Activated naive CD8-positive, alpha-beta T cell treated with anti-CD3 and anti-CD28 coated beads for 36 hours (primary cell): ENCODE data around the gene NPLOC4. TPM values are rescaled to one million over a fixed set of nuclear protein-coding genes. Genes with fewer than 3 reads are reported as not detected.

Experiments used
- DNase-seq: peaks from one replicate; pipeline ENCODE4 v3.0.0; 2021
- H3K27ac Mint-ChIP-seq: one replicate; pipeline ENCODE4 v1.8.0; 2022; ENCODE audit warnings: mild to moderate bottlenecking, moderate library complexity, mixed read lengths
- H3K27me3 Mint-ChIP-seq: one replicate; pipeline ENCODE4 v1.8.0; 2022; ENCODE audit warnings: mild to moderate bottlenecking, mixed read lengths
- H3K36me3 Mint-ChIP-seq: one replicate; pipeline ENCODE4 v1.8.0; 2021; ENCODE audit warnings: mild to moderate bottlenecking, mixed read lengths
- H3K4me1 Mint-ChIP-seq: one replicate; pipeline ENCODE4 v1.8.0; 2021; ENCODE audit warnings: mixed read lengths
- H3K4me3 Mint-ChIP-seq: one replicate; pipeline ENCODE4 v1.8.0; 2022; ENCODE audit warnings: mild to moderate bottlenecking, moderate library complexity, mixed read lengths
- H3K9me3 Mint-ChIP-seq: one replicate; pipeline ENCODE4 v1.8.0; 2022; ENCODE audit warnings: mixed read lengths
- total RNA-seq, 2 experiments: library from RNA; stranded (reverse); gene quantifications; one replicate each; pipeline ENCODE4 v1.2.3, GENCODE V29; 2021

Gene NPLOC4
- total RNA-seq, 2 experiments from 2014 or later = 103 TPM

DNA sequence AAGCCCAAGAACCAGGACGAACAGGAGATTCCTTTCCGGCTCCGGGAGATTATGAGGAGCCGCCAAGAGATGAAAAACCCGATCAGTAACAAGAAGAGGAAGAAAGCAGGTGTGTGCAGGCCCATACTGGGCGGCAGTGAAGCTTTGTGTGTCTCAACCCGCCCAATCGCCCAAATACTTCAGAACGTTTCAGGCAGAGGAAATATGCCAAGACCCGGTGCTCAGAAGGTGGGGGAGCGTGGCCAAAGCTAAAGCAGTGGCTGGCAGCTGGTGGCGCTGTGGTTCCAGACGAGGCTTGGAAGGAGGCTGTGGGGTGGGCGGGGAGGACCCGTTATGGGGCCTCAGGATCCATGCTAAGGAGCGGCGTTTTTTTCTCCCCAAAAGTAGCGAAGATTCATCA is 30.8 kb upstream of the NPLOC4 start:
- no peaks in the 10 kb centered on the region for H3K9me3 Mint-ChIP-seq
- H3K27ac Mint-ChIP-seq = peak overlapping the region; percentile 99
- H3K27me3 Mint-ChIP-seq = no peaks in the 10 kb centered on the region
- DNase-seq = no peak
- H3K36me3 Mint-ChIP-seq = peaks cover 59% of the 10 kb centered on the region
- peak overlapping the region; percentile 98 for H3K4me3 Mint-ChIP-seq
- peaks cover 33% of the 10 kb centered on the region for H3K4me1 Mint-ChIP-seq

DNA sequence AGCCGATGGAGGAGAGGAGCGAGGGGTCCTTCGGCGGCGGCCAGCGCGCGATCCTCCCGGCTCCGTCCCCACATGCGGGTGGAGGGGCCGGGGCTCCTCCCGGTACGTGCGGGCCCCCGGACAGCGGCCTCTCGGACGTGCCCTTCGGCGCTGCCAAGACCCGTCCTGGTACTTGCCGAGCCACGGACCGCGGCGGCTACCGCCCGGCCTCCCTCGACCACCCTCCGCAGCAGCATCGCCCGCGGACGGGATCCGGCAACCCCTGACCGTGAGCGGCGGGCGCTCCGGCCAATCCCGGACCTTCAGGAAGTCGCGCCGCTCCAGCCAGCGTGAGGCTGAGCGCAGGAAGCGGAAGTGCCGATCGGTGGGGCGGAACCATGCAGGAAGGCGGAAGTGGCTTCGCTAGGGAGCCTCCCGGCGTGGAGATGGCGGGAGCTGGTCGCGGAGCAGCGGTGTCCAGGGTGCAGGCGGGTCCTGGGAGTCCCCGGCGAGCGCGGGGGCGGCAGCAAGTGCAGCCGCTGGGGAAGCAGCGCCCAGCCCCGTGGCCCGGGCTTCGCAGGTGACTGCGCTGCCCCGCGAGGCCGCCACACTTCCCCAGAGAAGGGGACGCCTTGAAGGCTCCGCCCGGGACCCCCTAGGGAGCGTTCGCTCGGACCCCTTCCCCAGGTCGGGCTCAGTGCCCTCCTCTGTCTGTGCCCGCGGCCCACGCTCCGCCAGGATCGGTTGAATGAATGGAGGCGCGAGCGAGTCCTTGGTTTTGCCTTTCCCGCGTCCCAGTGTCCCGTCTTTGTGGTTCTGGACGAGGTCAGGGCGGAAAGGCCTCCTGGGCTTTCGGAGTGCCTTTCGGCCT is 29.7 kb upstream of the NPLOC4 start, which contains the start of the genes CCDC137 and OXLD1:
TSS of gene CCDC137 (plus strand) at position 396 of the 850 bp plus-strand sequence. CDS start at position 426, 30 bp downstream.
TSS of gene OXLD1 (minus strand) at position 264 of the 850 bp plus-strand sequence. CDS start at position 236, 28 bp downstream.
- Mint-ChIP-seq H3K9me3 (no peaks in the 10 kb centered on the region), H3K36me3 (peaks cover 52% of the 10 kb centered on the region), H3K27me3 (no peaks in the 10 kb centered on the region), H3K4me1 (peaks cover 37% of the 10 kb centered on the region), H3K27ac (peak within 1 kb of the TSS; percentile 99), H3K4me3 (peak within 1 kb of the TSS; percentile 98)
- DNase-seq = peak; percentile 96

DNA sequence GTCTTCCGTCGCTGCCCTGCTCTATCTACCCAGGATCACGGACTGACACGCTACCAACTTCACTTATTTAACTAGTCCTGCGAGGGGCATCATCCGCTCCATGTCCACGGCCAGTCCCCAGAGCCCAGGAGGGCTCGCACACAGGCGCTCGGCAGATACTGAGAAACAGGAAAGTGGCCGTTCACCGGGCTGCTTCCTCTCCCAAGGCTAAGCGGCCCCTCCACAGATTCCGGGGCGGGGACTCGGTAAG is 29.1 kb upstream of the NPLOC4 start:
- peaks cover 51% of the 10 kb centered on the region for H3K36me3 Mint-ChIP-seq
- no peak for DNase-seq
- peaks cover 37% of the 10 kb centered on the region for H3K4me1 Mint-ChIP-seq
- H3K4me3 Mint-ChIP-seq = peak overlapping the region; percentile 98
- H3K27ac Mint-ChIP-seq = peak overlapping the region; percentile 99
- H3K27me3 Mint-ChIP-seq = no peaks in the 10 kb centered on the region
- H3K9me3 Mint-ChIP-seq = no peaks in the 10 kb centered on the region

DNA sequence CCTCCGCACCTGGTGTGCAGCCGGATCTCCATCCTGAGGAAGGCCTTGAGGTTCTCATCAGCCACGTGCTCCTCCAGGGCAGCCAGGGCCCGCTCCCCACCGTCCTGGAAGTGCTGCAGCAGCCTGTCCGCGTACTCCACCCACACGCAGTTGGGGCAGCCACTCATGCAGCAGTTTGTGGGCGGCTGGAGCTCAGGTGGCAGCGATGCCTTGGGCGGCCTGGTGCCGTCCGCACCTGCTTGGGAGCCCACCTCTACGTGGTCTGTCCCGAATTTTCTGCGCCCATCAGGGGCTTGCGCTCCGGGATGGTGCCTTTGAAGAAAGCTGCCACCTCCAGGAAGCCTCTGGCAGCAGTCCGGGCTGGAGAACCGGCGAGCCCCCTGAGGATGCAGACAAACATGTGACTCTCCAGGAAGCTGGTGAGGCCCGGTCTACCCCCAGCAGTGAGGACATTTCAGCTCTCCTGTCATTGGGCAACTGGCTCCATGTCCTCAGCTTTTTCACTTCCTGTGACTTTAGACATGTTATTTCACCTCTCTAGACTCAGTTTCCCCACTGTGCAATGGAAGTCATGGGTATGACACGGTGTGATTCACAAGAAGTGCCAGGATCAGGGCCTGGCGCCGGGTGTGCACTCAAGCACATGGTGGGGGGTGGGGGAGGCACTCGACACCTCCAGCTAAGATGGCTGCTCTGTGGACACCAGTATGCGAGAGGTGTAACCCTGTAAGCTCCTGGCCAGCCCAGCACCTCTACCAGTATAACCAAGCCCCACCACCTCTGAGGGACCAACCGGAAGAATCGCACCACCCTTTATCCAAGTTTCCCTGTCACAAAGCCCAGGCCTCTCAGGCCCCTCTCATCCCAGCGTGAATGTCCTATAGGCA is 28.5 kb upstream of the NPLOC4 start:
- Mint-ChIP-seq H3K27ac (peak overlapping the region; percentile 99), H3K27me3 (no peaks in the 10 kb centered on the region), H3K36me3 (peaks cover 51% of the 10 kb centered on the region), H3K4me1 (peaks cover 37% of the 10 kb centered on the region), H3K4me3 (peak overlapping the region; percentile 98), H3K9me3 (no peaks in the 10 kb centered on the region)
- DNase-seq = peak; percentile 65

DNA sequence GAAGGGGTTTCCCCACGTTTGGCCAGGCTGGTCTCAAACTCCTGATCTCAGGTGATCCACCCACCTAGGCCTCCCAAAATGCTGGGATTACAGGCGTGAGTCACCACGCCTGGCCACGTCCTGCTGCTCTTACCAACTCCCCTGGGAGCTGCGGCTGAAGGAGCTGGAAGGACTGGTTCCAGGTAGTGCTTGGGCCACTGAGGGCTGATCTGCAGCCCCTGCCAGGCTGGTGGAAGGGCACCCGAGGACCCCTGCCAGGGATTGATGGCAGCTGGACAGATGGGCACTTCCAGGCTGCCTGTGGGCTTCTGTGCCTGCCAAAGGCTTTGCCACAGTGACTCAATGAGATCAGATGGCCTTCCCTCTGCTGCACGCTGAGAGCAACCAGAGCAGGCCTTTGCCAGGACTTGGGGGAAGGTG is 27.1 kb upstream of the NPLOC4 start:
- H3K9me3 Mint-ChIP-seq = no peaks in the 10 kb centered on the region
- peak overlapping the region; percentile 14 for H3K4me3 Mint-ChIP-seq
- peaks cover 42% of the 10 kb centered on the region for H3K36me3 Mint-ChIP-seq
- peaks cover 37% of the 10 kb centered on the region for H3K4me1 Mint-ChIP-seq
- DNase-seq = peak; percentile 25
- H3K27ac Mint-ChIP-seq = peak overlapping the region; percentile 99
- no peaks in the 10 kb centered on the region for H3K27me3 Mint-ChIP-seq

DNA sequence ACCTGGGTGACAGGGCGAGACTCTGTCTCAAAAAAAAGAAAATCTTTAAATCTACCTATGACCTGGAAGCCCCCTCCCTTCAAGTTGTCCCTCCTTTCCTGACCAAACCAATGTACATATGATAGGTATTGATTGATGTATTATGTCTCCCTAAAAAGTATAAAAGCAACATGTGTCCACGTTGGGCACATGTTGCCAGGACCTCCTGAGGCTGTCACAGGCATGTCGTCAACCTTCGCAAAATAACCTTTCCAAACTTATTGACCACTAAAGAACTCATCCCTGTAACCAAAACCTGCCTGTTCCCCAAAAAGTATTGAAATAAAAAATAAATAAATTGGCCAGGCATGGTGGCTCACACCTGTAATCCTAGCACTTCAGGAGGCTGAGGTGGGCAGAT is 25.1 kb upstream of the NPLOC4 start:
- H3K9me3 Mint-ChIP-seq = no peaks in the 10 kb centered on the region
- no peaks in the 10 kb centered on the region for H3K27me3 Mint-ChIP-seq
- peaks cover 24% of the 10 kb centered on the region for H3K36me3 Mint-ChIP-seq
- no peak overlapping the region for H3K27ac Mint-ChIP-seq
- peaks cover 26% of the 10 kb centered on the region for H3K4me1 Mint-ChIP-seq
- H3K4me3 Mint-ChIP-seq = no peak overlapping the region
- no peak for DNase-seq

DNA sequence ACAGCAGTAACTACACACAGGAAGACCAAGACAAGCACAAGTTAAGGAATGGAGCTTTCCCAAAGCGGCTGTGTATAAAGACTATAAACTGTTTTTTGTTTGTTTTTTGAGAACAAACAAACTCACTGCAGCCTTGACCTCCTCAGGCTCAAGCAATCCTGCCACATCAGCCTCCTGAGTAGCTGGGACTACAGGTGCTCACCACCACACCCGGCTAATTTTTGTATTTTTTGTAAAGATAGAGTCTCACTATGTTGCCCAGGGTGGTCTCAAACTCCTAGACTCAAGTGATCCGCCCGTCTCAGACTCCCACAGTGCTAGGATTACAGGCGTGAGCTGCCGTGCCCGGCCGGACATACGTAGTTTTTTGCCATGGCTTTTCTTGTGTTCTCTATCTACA is 23.5 kb upstream of the NPLOC4 start:
- H3K36me3 Mint-ChIP-seq = peaks cover 15% of the 10 kb centered on the region
- H3K4me1 Mint-ChIP-seq = peaks cover 25% of the 10 kb centered on the region
- no peaks in the 10 kb centered on the region for H3K9me3 Mint-ChIP-seq
- H3K27me3 Mint-ChIP-seq = no peaks in the 10 kb centered on the region
- no peak overlapping the region for H3K27ac Mint-ChIP-seq
- DNase-seq = no peak
- no peak overlapping the region for H3K4me3 Mint-ChIP-seq

DNA sequence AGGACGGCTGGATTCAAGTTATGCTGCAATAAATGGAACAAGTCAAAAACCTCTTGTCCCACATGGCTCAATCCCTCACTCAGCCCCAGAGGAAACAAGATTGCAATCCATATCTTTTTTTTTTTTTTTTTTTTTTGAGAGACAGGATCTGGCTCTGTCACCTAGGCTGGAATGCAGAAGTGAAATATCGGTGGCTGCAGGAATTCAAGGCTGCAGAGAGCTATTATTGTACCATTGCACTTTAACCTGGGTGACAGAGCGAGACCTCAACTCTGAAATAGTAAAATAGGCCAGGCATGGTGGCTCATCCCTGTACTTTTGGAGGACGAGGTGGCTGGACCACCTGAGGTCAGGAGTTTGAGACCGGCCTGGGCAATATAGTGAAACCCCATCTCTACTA is 22.1 kb upstream of the NPLOC4 start:
- H3K4me3 Mint-ChIP-seq = no peak overlapping the region
- H3K27ac Mint-ChIP-seq = no peak overlapping the region
- peaks cover 15% of the 10 kb centered on the region for H3K4me1 Mint-ChIP-seq
- no peaks in the 10 kb centered on the region for H3K27me3 Mint-ChIP-seq
- H3K36me3 Mint-ChIP-seq = peaks cover under 1% of the 10 kb centered on the region
- DNase-seq = no peak
- H3K9me3 Mint-ChIP-seq = no peaks in the 10 kb centered on the region

DNA sequence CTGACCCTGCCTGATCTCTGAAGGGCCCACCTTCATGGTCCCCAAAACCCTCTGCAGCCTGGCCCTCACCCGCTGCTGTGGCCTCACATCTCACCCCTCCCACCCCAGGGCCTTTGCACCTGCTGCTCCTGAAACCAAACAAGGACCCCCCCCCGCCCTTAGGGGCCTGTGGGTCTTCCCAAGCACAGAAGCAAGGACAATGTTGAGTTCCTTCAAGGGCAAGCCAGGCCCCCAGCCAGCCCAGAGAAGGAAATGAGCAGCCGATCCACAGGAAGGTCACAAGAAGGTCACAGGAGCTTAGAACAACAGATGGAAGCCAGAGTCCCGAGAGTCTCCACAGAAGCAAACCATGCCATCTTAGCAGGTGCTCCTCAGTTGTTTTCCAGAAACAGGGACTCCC is 19.9 kb upstream of the NPLOC4 start:
- H3K4me1 Mint-ChIP-seq = peaks cover 12% of the 10 kb centered on the region
- no peak for DNase-seq
- H3K36me3 Mint-ChIP-seq = no peaks in the 10 kb centered on the region
- peaks cover 4% of the 10 kb centered on the region for H3K27me3 Mint-ChIP-seq
- no peaks in the 10 kb centered on the region for H3K9me3 Mint-ChIP-seq
- no peak overlapping the region for H3K4me3 Mint-ChIP-seq
- H3K27ac Mint-ChIP-seq = no peak overlapping the region

DNA sequence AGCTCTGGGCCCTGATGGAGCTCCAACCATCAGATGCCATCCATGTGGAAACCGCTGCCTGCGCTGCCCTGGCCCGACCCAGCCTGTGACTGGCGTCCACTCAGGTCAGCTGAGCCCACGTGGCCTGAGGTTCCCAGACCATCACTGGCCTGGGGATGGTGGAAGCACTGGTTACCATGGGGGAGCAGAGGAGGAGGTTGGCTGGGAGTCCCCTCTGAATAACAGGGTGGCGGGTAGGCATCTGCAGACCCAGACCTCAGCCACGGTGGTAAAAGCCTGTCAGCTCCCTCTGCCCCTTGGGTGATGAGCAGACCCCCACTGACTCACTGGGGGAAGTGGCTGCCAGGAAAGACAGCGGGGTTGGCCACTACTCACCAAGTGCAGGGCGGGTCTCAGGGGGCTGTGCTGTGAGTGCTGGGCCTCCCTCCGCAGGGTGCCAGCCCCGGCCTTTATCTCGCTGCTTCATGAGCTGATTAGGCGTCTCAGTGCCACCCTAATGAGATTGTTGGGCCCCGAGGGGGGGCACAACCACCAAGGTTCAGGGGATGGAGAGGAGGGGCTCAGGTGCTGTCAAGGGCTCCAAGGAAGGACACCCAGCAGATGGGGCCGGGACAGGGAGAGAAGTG is 19.3 kb upstream of the NPLOC4 start, which contains the start of gene PDE6G:
TSS of gene PDE6G (minus strand) at position 425 of the 626 bp plus-strand sequence. CDS start 3,237 bp downstream, outside the sequence.
- Mint-ChIP-seq H3K36me3 (no peaks in the 10 kb centered on the region), H3K9me3 (no peaks in the 10 kb centered on the region), H3K27me3 (peaks cover 4% of the 10 kb centered on the region), H3K4me3 (no peak within 1 kb of the TSS), H3K4me1 (peaks cover 13% of the 10 kb centered on the region), H3K27ac (no peak within 1 kb of the TSS)
- no peak for DNase-seq

DNA sequence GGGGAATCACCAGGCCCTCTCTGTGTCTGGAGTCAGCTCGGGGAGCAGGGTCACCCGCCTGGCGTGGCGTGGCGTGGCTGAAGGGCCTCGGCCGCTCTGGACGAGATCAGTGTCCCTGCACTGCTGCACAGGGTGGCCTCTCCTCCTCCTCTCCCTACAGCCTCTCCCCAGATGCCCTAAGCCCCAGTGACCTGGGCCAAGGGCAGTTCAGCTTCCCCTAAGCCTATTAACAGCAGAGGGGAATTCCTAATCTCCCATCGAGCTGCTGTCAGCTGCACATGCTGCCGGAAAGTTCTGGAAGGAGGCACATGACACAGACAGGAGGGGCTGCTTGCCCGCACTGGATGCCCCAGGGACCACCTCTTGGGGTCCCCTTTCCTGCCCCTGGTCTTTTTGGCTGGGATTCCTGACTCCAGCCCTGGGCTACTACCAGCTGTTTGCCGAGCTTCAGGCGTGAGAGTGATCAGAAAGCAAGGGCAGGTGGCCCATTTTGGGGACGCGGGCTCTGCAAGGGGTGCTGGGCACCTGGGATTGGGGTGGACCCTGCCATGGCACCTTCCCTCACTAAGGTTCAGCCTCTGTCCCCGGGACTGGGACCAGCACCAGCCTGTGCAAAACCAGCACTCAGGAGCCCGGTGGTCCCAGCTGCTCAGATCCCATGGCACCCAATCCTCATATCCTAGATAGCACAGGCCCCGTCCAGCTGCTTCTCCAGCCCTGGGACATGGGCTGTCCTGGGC is 18.6 kb upstream of the NPLOC4 start:
- H3K27me3 Mint-ChIP-seq = peaks cover 4% of the 10 kb centered on the region
- H3K36me3 Mint-ChIP-seq = no peaks in the 10 kb centered on the region
- H3K27ac Mint-ChIP-seq = no peak overlapping the region
- no peak overlapping the region for H3K4me3 Mint-ChIP-seq
- DNase-seq = no peak
- H3K4me1 Mint-ChIP-seq = peaks cover 13% of the 10 kb centered on the region
- no peaks in the 10 kb centered on the region for H3K9me3 Mint-ChIP-seq

DNA sequence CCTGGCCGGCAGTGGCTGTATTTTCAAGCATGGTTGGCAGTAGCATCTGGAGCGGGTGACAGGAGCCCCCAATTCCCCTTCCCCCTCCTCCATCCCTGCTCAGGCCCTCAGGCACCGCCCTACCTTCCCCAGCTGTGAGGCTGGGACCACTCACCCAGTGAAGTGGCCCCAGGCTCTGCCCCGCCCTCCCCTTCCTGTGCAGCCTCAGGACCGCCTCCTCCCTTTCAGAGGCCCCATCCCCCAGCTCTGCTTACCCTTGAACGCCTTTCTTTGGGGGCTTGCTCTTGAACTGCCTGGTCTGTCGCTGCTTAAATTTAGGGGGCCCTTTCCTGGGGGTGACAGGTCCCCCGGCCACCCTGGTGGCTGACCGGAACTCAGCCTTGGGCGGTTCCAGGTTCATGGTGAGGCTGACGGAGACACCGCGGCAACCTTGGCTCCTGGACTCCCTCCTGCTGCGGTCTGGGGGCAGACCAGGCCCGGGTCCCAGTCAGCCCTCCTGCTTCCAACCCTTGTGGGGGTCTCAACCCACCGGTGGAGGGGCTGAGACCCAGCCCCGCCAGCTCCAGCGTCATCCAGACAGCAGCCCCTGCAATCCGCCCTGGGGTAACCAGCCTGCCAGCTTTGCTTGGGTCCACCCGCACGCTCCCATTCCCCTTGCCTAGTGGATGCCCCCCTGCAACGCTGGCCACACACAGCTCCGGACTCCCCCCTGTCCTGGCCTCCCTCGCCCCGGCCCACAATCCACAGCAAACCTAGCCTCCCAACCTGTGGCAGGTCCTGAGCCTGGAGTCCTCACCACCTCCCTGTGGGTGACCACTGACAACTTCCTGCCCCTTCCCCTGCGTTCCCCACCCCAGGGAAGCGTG is 16.2 kb upstream of the NPLOC4 start:
- Mint-ChIP-seq H3K27me3 (peaks cover 18% of the 10 kb centered on the region), H3K9me3 (no peaks in the 10 kb centered on the region), H3K36me3 (no peaks in the 10 kb centered on the region), H3K4me3 (peak overlapping the region; percentile 83), H3K4me1 (peaks cover 13% of the 10 kb centered on the region), H3K27ac (peak overlapping the region; percentile 69)
- DNase-seq = peak; percentile 39

DNA sequence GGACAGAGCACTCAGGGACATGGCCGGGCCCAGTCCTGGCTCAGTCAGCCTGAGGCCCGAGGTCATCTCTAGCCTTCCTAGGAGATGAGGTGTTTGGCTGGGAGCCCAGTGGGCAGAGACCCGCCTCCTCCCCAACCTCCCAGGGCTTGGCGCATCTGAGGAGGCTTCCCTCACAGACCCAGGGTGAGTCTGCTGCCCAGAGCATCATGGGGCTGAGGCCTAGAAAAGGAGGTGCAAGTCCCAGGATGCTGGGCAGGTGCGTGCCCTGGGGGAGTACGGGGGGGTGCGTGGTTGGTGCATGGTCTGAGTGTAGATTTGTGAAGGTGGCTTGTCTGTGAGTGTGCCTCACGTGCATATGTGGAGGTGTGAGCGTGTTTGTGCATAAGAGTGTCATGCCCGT is 14.8 kb upstream of the NPLOC4 start:
- Mint-ChIP-seq H3K27ac (no peak overlapping the region), H3K4me1 (peaks cover 9% of the 10 kb centered on the region), H3K27me3 (peaks cover 26% of the 10 kb centered on the region), H3K4me3 (peak overlapping the region; percentile 5), H3K36me3 (no peaks in the 10 kb centered on the region), H3K9me3 (no peaks in the 10 kb centered on the region)
- DNase-seq = no peak

DNA sequence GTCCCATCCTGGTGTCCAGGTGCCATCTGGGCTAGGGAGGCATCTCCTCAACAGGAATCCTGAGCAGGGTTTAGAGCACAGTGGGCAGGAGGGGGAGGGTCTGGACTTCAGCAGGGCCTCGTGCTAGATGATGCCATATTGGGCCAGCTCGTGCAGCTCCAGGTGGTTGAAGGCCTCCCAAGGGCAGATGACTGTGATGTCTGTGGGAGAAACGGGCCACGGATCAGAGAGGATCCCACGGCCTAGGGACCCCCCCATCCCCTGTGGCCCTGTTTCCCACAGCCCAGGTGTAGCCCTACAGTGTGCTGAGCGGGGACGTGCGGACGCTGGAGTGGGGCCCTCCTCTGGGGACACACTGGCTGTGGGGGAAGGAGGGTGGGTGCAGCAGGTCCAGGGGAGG is 14.0 kb upstream of the NPLOC4 start:
- H3K4me1 Mint-ChIP-seq = peaks cover 9% of the 10 kb centered on the region
- no peak overlapping the region for H3K27ac Mint-ChIP-seq
- no peak for DNase-seq
- no peaks in the 10 kb centered on the region for H3K36me3 Mint-ChIP-seq
- peaks cover 26% of the 10 kb centered on the region for H3K27me3 Mint-ChIP-seq
- H3K4me3 Mint-ChIP-seq = no peak overlapping the region
- H3K9me3 Mint-ChIP-seq = no peaks in the 10 kb centered on the region
